H9 (cell line): Measurements from ENCODE around the gene POLD3. TPM values are rescaled to one million over a fixed set of nuclear protein-coding genes. Genes with fewer than 3 reads are reported as not detected.

ENCODE experiments used
- DNase-seq: peaks from one replicate; pipeline ENCODE4 v3.0.0-alpha.2; 2017
- H2AFZ ChIP-seq: one replicate; pipeline ENCODE4 v1.6.1; 2013; ENCODE audit warnings: mild to moderate bottlenecking, low read length, control low read depth, moderate library complexity
- H2AK5ac ChIP-seq: 2 replicates; pipeline ENCODE4 v1.6.1; 2013; ENCODE audit warnings: low read length, control low read depth, mixed read lengths; ENCODE audit not compliant: insufficient read length
- H2BK120ac ChIP-seq: one replicate; pipeline ENCODE4 v1.6.1; 2013; ENCODE audit warnings: low read depth, mild to moderate bottlenecking, low read length, control low read depth, inconsistent platforms; ENCODE audit not compliant: poor library complexity, severe bottlenecking
- H2BK12ac ChIP-seq: 2 replicates; pipeline ENCODE4 v1.6.1; 2013; ENCODE audit warnings: low read length, control low read depth, mixed read lengths, low read depth; ENCODE audit not compliant: insufficient read length
- H2BK15ac ChIP-seq: 2 replicates; pipeline ENCODE4 v1.6.1; 2013; ENCODE audit warnings: low read depth, low read length, control low read depth
- H2BK20ac ChIP-seq: one replicate; pipeline ENCODE4 v1.6.1; 2013; ENCODE audit warnings: low read depth, mild to moderate bottlenecking, low read length, control low read depth, inconsistent platforms; ENCODE audit not compliant: poor library complexity, severe bottlenecking
- H2BK5ac ChIP-seq: 2 replicates; pipeline ENCODE4 v1.6.1; 2013; ENCODE audit warnings: low read length, control low read depth, mixed read lengths; ENCODE audit not compliant: insufficient read length
- H3K14ac ChIP-seq: 2 replicates; pipeline ENCODE4 v1.6.1; 2013; ENCODE audit warnings: low read length, control low read depth; ENCODE audit not compliant: insufficient read depth
- H3K18ac ChIP-seq: 2 replicates; pipeline ENCODE4 v1.6.1; 2013; ENCODE audit warnings: low read depth, mild to moderate bottlenecking, mixed read lengths, low read length, control low read depth; ENCODE audit not compliant: insufficient read length
- H3K23ac ChIP-seq: 2 replicates; pipeline ENCODE4 v1.6.1; 2013; ENCODE audit warnings: low read length, control low read depth, mixed read lengths, low read depth; ENCODE audit not compliant: insufficient read length
- H3K23me2 ChIP-seq: 2 replicates; pipeline ENCODE4 v1.6.1; 2013; ENCODE audit warnings: low read depth, mild to moderate bottlenecking, mixed read lengths, low read length, control low read depth; ENCODE audit not compliant: insufficient read length, poor library complexity, severe bottlenecking
- H3K27ac ChIP-seq: 2 replicates; pipeline ENCODE4 v1.5.1; 2013; ENCODE audit warnings: low read length, control low read depth, mixed read lengths, low read depth; ENCODE audit not compliant: insufficient read length
- H3K27me3 ChIP-seq: 2 replicates; pipeline ENCODE4 v1.6.1; 2013; ENCODE audit warnings: low read length, control low read depth, inconsistent platforms; ENCODE audit not compliant: insufficient read depth
- H3K4ac ChIP-seq: 2 replicates; pipeline ENCODE4 v1.6.1; 2013; ENCODE audit warnings: low read depth, mild to moderate bottlenecking, control low read depth, inconsistent platforms, low read length, moderate library complexity
- H3K4me1 ChIP-seq: 2 replicates; pipeline ENCODE4 v1.6.1; 2013; ENCODE audit warnings: low read length, control low read depth, inconsistent platforms; ENCODE audit not compliant: insufficient read depth
- H3K4me2 ChIP-seq: 2 replicates; pipeline ENCODE4 v1.6.1; 2013; ENCODE audit warnings: low read length, control low read depth, mixed read lengths; ENCODE audit not compliant: insufficient read length, insufficient read depth
- H3K56ac ChIP-seq: 2 replicates; pipeline ENCODE4 v1.6.1; 2013; ENCODE audit warnings: low read depth, mild to moderate bottlenecking, mixed read lengths, low read length, control low read depth; ENCODE audit not compliant: insufficient read length
- H3K79me1 ChIP-seq: 2 replicates; pipeline ENCODE4 v1.6.1; 2013; ENCODE audit warnings: low read depth, mild to moderate bottlenecking, moderate library complexity, low read length, control low read depth, inconsistent platforms; ENCODE audit not compliant: insufficient read depth, poor library complexity, severe bottlenecking
- H3K79me2 ChIP-seq: 2 replicates; pipeline ENCODE4 v1.6.1; 2013; ENCODE audit warnings: low read length, control low read depth, inconsistent platforms; ENCODE audit not compliant: insufficient read depth
- H3K9ac ChIP-seq: 2 replicates; pipeline ENCODE4 v1.6.1; 2013; ENCODE audit warnings: low read length, control low read depth, mixed read lengths; ENCODE audit not compliant: insufficient read length; ENCODE audit errors: extremely low read depth
- H3K9me3 ChIP-seq: one replicate; pipeline ENCODE4 v1.6.1; 2013; ENCODE audit warnings: low read depth, low read length, inconsistent platforms; ENCODE audit not compliant: control insufficient read depth
- H3T11ph ChIP-seq: one replicate; pipeline ENCODE4 v1.6.1; 2013; ENCODE audit warnings: mild to moderate bottlenecking, low read length, control low read depth, inconsistent platforms
- H4K20me1 ChIP-seq: one replicate; pipeline ENCODE4 v1.6.1; 2013; ENCODE audit not compliant: control insufficient read depth, insufficient read length, insufficient read depth
- H4K5ac ChIP-seq: 2 replicates; pipeline ENCODE4 v1.6.1; 2013; ENCODE audit warnings: low read depth, mild to moderate bottlenecking, mixed read lengths, low read length, control low read depth; ENCODE audit not compliant: insufficient read length
- H4K8ac ChIP-seq: replicated peaks from 2 replicates; pipeline ENCODE4 v1.6.1; 2013; ENCODE audit warnings: low read length, control low read depth, mixed read lengths, low read depth; ENCODE audit not compliant: insufficient read length
- H4K91ac ChIP-seq: 2 replicates; pipeline ENCODE4 v1.6.1; 2013; ENCODE audit warnings: low read depth, mild to moderate bottlenecking, moderate library complexity, mixed read lengths, low read length, control low read depth; ENCODE audit not compliant: insufficient read length
- H3K27ac Mint-ChIP-seq, 3 experiments: 2 replicates in 2 of 3; 3 replicates in 1 of 3; pipeline ENCODE4 v1.8.0; 2020 to 2021; ENCODE audit warnings: mixed read lengths in 3 of 3, mild to moderate bottlenecking in 1 of 3, moderate library complexity in 1 of 3
- H3K27me3 Mint-ChIP-seq: 2 replicates; pipeline ENCODE4 v1.8.0; 2021; ENCODE audit warnings: low read depth, mild to moderate bottlenecking, moderate library complexity, mixed read lengths
- H3K36me3 Mint-ChIP-seq, 3 experiments: 2 replicates in 2 of 3; 3 replicates in 1 of 3; pipeline ENCODE4 v1.8.0; 2020 to 2021; ENCODE audit warnings: low read depth in 3 of 3, mixed read lengths in 3 of 3; ENCODE audit not compliant: insufficient read depth in 1 of 3
- H3K4me1 Mint-ChIP-seq, 2 experiments: 2 replicates each; pipeline ENCODE4 v1.8.0; 2020; ENCODE audit warnings: mixed read lengths in 2 of 2
- H3K4me3 Mint-ChIP-seq, 2 experiments: 2 replicates in 1 of 2; 3 replicates in 1 of 2; pipeline ENCODE4 v1.8.0; 2020 to 2021; ENCODE audit warnings: mild to moderate bottlenecking in 2 of 2, mixed read lengths in 2 of 2, moderate library complexity in 1 of 2
- H3K9me3 Mint-ChIP-seq, 2 experiments: 2 replicates in 1 of 2; 3 replicates in 1 of 2; pipeline ENCODE4 v1.8.0; 2020; ENCODE audit warnings: mild to moderate bottlenecking in 2 of 2, mixed read lengths in 2 of 2, moderate library complexity in 1 of 2
- CTCF ChIP-seq: fragments of 200-600 bp; sonication (generic); conservative IDR thresholded peaks from 3 replicates; pipeline ENCODE4 v1.8.0; 2021; ENCODE audit warnings: antibody characterized with exemption, mild to moderate bottlenecking
- total RNA-seq: library from RNA; stranded (reverse); gene quantifications from 2 replicates; pipeline ENCODE4 v1.2.1, GENCODE V29; 2021

POLD3 gene
- total RNA-seq, 1 experiment from 2014 or later, result 34.1 TPM

- Histone ChIP-seq H4K5ac (no peak overlapping the region), H3K23ac (no peak overlapping the region), H3T11ph (no peak overlapping the region), H3K56ac (no peak overlapping the region), H3K4ac (no peak overlapping the region), H3K4me1 (no peaks in the 10 kb centered on the region), H3K27ac (no peak overlapping the region), H4K8ac (no peak overlapping the region), H4K91ac (no peak overlapping the region), H2BK120ac (no peak overlapping the region), H3K79me2 (no peaks in the 10 kb centered on the region), H3K23me2 (no peaks in the 10 kb centered on the region), H3K14ac (no peak overlapping the region), H2AK5ac (no peak overlapping the region), H2AFZ (no peak overlapping the region), H3K9ac (no peak overlapping the region), H3K9me3 (no peaks in the 10 kb centered on the region), H3K18ac (no peak overlapping the region), H4K20me1 (no peaks in the 10 kb centered on the region), H3K79me1 (no peaks in the 10 kb centered on the region), H2BK15ac (no peak overlapping the region), H2BK20ac (no peak overlapping the region), H3K27me3 (no peaks in the 10 kb centered on the region), H3K4me2 (no peak overlapping the region), H2BK5ac (no peak overlapping the region), H2BK12ac (no peak overlapping the region)
- DNase-seq, result no peak
- TF ChIP-seq CTCF, result no peak
- Mint-ChIP-seq H3K27me3 (peaks cover 11% of the 10 kb centered on the region), H3K9me3 (no peaks in the 10 kb centered on the region), H3K27ac (no peak overlapping the region; a peak in 1 of 7 replicates), H3K4me3 (no peak overlapping the region), H3K36me3 (no peaks in the 10 kb centered on the region; a peak in 1 of 7 replicates), H3K4me1 (peaks cover 11 to 19% of the 10 kb centered on the region in 2 experiments)
These were observed 93.0 kb downstream of the POLD3 start for GRCh38 chr11:74685338-74685737.
